ENCODE measurements around the gene SNAP25. TPM values are rescaled to one million over a fixed set of nuclear protein-coding genes. Genes with fewer than 3 reads are reported as not detected.

Gene SNAP25
- total and polyA plus RNA-seq, 9 of the 15 experiments (the other 6 are each of a cell fraction or from before 2014, with no cell fraction given): 0.07 TPM; not detected in 8

DNA sequence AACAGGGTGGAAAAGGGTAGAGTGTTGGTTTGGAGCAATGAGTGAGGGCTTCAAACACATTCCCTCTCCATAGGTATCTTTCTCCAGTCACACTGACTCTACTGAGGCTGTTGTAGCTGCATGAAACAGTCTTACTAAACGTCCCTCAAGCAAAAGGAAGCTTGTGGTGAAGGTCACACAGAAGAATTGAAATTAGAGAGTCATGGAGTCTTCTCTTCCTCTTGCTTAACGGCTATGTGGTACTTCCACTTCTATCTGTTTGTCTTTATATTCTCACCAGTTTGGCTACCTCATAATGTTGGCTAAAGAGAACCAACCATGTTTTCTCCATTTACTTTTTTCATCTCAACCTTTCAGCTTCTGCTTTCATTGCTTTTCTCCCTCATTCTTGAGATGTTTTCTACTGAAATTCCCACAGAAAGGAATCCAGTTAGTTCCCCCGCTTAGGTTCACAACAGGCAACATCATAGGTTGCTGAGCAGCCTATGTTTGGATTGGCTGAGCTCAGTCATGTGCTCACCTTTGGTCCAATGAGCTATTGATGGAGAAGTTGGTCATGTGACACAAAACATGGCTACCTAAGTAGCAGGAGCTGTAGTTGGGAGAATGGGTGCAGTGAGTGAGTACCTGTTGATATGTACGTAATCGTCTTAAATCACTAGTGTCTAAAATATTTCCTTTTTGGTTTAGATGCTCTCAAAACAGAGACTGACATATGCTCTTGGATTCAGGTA is 99.8 kb downstream of the SNAP25 start:
- Histone ChIP-seq H3K4me2 (ENCODE audit: insufficient read depth, low read length) (no peak overlapping the region), H3K79me2 (ENCODE audit: control insufficient read depth, insufficient read depth, low read length) (no peaks in the 10 kb centered on the region), H4K20me1 (replicated peaks; ENCODE audit: control insufficient read depth, insufficient read depth, low read length) (no peaks in the 10 kb centered on the region), H3K9me3 (replicated peaks; ENCODE audit: control insufficient read depth, insufficient read depth, low read depth, low read length) (no peaks in the 10 kb centered on the region), H3K9me1 (ENCODE audit: control insufficient read depth, insufficient read depth, low read length) (no peaks in the 10 kb centered on the region), H3K27ac (ENCODE audit: extremely low read depth, low read depth, low read length) (no peak overlapping the region), H3K4me1 (replicated peaks in 1 of 2; ENCODE audit: control insufficient read depth in 2 of 2, insufficient read depth in 2 of 2, low read length in 2 of 2) (no peaks in the 10 kb centered on the region), H3K4me3 (no peak overlapping the region), H3K9ac (ENCODE audit: insufficient read depth in 1 of 2, low read depth in 2 of 2, low read length in 2 of 2) (no peak overlapping the region), H3K27me3 (ENCODE audit: control insufficient read depth in 2 of 2, insufficient read depth in 2 of 2, low read length in 2 of 2) (no peaks in the 10 kb centered on the region), H2AFZ (ENCODE audit: low read depth, low read length) (no peak overlapping the region), H3K36me3 (ENCODE audit: control insufficient read depth, insufficient read depth, low read length) (no peaks in the 10 kb centered on the region)
- FAIRE-seq (no peak), ATAC-seq (no peak), DNase-seq (ENCODE audit: extremely low read depth in 1 of 4, low spot score in 3 of 4) (peak in 2 of 4 experiments; percentile 7)
- 2% methylated on average over 5 of the region's 5 CpGs for WGBS (ENCODE audit: insufficient coverage, low coverage, missing lambda C conversion rate)
- intact Hi-C loops (cut with micrococcal nuclease): loop anchor here (5.0 to 10.0 kb wide), 3 partner anchors 109 to 1224 kb away; no protein-coding TSS in a partner anchor
- TF ChIP-seq, protein P1, sequence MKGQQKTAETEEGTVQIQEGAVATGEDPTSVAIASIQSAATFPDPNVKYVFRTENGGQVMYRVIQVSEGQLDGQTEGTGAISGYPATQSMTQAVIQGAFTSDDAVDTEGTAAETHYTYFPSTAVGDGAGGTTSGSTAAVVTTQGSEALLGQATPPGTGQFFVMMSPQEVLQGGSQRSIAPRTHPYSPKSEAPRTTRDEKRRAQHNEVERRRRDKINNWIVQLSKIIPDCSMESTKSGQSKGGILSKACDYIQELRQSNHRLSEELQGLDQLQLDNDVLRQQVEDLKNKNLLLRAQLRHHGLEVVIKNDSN (CRISPR knock-in tag; IDR thresholded peaks at IDR 0.05): peak; percentile 42; the same call in 1 of the 2 replicates
- TF ChIP-seq USF2 (CRISPR knock-in tag; IDR thresholded peaks at IDR 0.05) (peak; percentile 72), HNRNPL (IDR thresholded peaks at IDR 0.05; ENCODE audit: low read depth, low read length) (no peak), NFYB (IDR thresholded peaks at IDR 0.05; ENCODE audit: extremely low read depth, insufficient read length) (peak; percentile 32), RAD51 (IDR thresholded peaks at IDR 0.05; ENCODE audit: borderline replicate concordance, low read depth) (peak; percentile 65; the same call in 1 of the 2 replicates), BACH1 (tag; IDR thresholded peaks at IDR 0.05) (no peak)
- TF ChIP-seq, protein P2, sequence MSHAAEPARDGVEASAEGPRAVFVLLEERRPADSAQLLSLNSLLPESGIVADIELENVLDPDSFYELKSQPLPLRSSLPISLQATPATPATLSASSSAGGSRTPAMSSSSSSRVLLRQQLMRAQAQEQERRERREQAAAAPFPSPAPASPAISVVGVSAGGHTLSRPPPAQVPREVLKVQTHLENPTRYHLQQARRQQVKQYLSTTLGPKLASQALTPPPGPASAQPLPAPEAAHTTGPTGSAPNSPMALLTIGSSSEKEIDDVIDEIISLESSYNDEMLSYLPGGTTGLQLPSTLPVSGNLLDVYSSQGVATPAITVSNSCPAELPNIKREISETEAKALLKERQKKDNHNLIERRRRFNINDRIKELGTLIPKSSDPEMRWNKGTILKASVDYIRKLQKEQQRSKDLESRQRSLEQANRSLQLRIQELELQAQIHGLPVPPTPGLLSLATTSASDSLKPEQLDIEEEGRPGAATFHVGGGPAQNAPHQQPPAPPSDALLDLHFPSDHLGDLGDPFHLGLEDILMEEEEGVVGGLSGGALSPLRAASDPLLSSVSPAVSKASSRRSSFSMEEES (CRISPR knock-in tag; IDR thresholded peaks at IDR 0.05): peak; percentile 76
- in situ Hi-C loops (cut with MboI): no loop called here
- no TSS peak for BruUV-seq (replicated peaks)
- POLR2A ChIA-PET: interaction anchor here (0.6 kb wide), 1 partner anchor 229 kb away, joined by 3 read pairs; no protein-coding TSS in a partner anchor
- CTCF ChIA-PET (ENCODE audit: low intra/inter-chr PET ratio): no interaction called here
